NCI-H446 (cell line): ENCODE results near the gene ZBTB20.

Experiments
- DNase-seq, 2 experiments: peaks; one replicate each; lab custom pipeline; 2025; lab: John Stamatoyannopoulos, UW

The ZBTB20 gene

GRCh38 chr3:114571363-114571762 is 575.7 kb downstream of the ZBTB20 start:
- DNase-seq = no peak

- no peak for DNase-seq
Observed at GRCh38 chr3:114569186-114569585, 577.9 kb downstream of the ZBTB20 start.

- no peak for DNase-seq
Observed at GRCh38 chr3:114567771-114568170, 579.3 kb downstream of the ZBTB20 start.

- no peak for DNase-seq
Observed at GRCh38 chr3:114566767-114567166, 580.3 kb downstream of the ZBTB20 start.

GRCh38 chr3:114566162-114566755 is 580.8 kb downstream of the ZBTB20 start:
- DNase-seq = no peak

- DNase-seq = peak in 1 of 2 experiments; percentile 38
Observed at GRCh38 chr3:114565216-114565615, 581.9 kb downstream of the ZBTB20 start.

GRCh38 chr3:114563720-114564119 is 583.4 kb downstream of the ZBTB20 start:
- no peak for DNase-seq

GRCh38 chr3:114562557-114562956 is 584.5 kb downstream of the ZBTB20 start:
- no peak for DNase-seq

- no peak for DNase-seq
Observed at GRCh38 chr3:114558271-114558670, 588.8 kb downstream of the ZBTB20 start.

- no peak for DNase-seq
Observed at GRCh38 chr3:114557791-114558190, 589.3 kb downstream of the ZBTB20 start.

GRCh38 chr3:114556657-114557213 is 590.4 kb downstream of the ZBTB20 start:
- no peak for DNase-seq

GRCh38 chr3:114554731-114555130 is 592.4 kb downstream of the ZBTB20 start:
- no peak for DNase-seq

GRCh38 chr3:114553949-114554593 is 593.0 kb downstream of the ZBTB20 start:
- no peak for DNase-seq

- DNase-seq = no peak
Observed at GRCh38 chr3:114552527-114552812, 594.6 kb downstream of the ZBTB20 start.

GRCh38 chr3:114551770-114552526 is 595.1 kb downstream of the ZBTB20 start:
- DNase-seq = no peak

GRCh38 chr3:114550165-114550564 is 596.9 kb downstream of the ZBTB20 start:
- no peak for DNase-seq

- no peak for DNase-seq
Observed at GRCh38 chr3:114545193-114545592, 601.9 kb downstream of the ZBTB20 start.

GRCh38 chr3:114542359-114542758 is 604.7 kb downstream of the ZBTB20 start:
- no peak for DNase-seq

GRCh38 chr3:114539525-114539924 is 607.6 kb downstream of the ZBTB20 start:
- DNase-seq = no peak

GRCh38 chr3:114538211-114538610 is 608.9 kb downstream of the ZBTB20 start:
- DNase-seq = no peak

- DNase-seq = no peak
Observed at GRCh38 chr3:114528517-114528916, 618.6 kb downstream of the ZBTB20 start.

- peak in 1 of 2 experiments; percentile 25 for DNase-seq
Observed at GRCh38 chr3:114527036-114527644, 619.9 kb downstream of the ZBTB20 start.

GRCh38 chr3:114525278-114525677 is 621.8 kb downstream of the ZBTB20 start:
- DNase-seq = no peak
